ENCODE measurements around the gene JAG2.

DNA sequence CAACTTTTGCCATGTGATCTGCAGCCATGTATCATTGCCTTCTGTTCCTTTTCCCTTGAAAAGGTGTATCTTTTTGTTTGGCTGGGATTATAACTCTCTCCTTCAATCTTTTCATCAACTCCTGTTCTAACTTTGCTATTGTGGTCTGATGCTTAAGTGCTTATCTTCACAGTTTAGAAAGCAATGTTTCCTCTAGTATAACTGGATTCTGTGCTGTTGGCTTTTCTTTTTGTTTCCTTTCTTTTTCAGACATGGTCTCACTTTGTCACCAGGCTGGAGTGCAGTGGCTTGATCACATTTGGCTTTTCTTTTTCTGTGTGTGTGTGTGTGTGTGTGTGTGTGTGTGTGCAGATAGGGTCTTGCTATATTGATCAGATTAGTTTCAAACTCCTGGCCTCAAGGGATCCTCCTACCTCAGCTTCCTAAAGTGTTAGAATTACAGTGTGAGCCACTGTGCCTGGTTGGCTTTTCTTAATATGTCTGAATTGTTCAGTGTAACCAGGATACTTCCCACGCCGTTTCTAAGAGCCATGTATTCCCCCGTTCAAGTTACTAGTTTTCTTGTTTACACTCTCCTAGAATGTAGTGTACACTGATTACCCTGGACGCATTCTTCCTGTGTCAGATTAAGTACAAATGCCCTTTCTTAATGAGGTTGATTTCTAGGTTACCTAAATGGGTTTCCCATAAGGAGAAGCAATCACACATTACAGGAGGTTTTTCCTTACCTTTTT is 35.5 kb downstream of the JAG2 start:
- TF ChIP-seq ESRRG (CRISPR knock-in tag; IDR thresholded peaks at IDR 0.05) (no peak), ZC3H10 (CRISPR knock-in tag; IDR thresholded peaks at IDR 0.05) (no peak), RARB (CRISPR knock-in tag; IDR thresholded peaks at IDR 0.05) (no peak), ARNTL (CRISPR knock-in tag; IDR thresholded peaks at IDR 0.05; ENCODE audit: borderline replicate concordance, low read depth) (no peak), ISL1 (CRISPR knock-in tag; IDR thresholded peaks at IDR 0.05) (no peak), BACH2 (CRISPR knock-in tag; IDR thresholded peaks at IDR 0.05; ENCODE audit: borderline replicate concordance) (no peak), ZNF565 (CRISPR knock-in tag; conservative IDR thresholded peaks at IDR 0.05; ENCODE audit: low read depth) (no peak), TOX (CRISPR knock-in tag; IDR thresholded peaks at IDR 0.05; ENCODE audit: borderline replicate concordance) (no peak), CSDC2 (CRISPR knock-in tag; IDR thresholded peaks at IDR 0.05) (no peak), POU6F1 (CRISPR knock-in tag; IDR thresholded peaks at IDR 0.05; ENCODE audit: borderline replicate concordance, low read depth) (no peak), ZFP3 (CRISPR knock-in tag; IDR thresholded peaks at IDR 0.05) (no peak)
- TF ChIP-seq, protein P1, sequence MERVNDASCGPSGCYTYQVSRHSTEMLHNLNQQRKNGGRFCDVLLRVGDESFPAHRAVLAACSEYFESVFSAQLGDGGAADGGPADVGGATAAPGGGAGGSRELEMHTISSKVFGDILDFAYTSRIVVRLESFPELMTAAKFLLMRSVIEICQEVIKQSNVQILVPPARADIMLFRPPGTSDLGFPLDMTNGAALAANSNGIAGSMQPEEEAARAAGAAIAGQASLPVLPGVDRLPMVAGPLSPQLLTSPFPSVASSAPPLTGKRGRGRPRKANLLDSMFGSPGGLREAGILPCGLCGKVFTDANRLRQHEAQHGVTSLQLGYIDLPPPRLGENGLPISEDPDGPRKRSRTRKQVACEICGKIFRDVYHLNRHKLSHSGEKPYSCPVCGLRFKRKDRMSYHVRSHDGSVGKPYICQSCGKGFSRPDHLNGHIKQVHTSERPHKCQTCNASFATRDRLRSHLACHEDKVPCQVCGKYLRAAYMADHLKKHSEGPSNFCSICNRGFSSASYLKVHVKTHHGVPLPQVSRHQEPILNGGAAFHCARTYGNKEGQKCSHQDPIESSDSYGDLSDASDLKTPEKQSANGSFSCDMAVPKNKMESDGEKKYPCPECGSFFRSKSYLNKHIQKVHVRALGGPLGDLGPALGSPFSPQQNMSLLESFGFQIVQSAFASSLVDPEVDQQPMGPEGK (CRISPR knock-in tag; IDR thresholded peaks at IDR 0.05; ENCODE audit: borderline replicate concordance) = no peak
- TF ChIP-seq, protein P2, sequence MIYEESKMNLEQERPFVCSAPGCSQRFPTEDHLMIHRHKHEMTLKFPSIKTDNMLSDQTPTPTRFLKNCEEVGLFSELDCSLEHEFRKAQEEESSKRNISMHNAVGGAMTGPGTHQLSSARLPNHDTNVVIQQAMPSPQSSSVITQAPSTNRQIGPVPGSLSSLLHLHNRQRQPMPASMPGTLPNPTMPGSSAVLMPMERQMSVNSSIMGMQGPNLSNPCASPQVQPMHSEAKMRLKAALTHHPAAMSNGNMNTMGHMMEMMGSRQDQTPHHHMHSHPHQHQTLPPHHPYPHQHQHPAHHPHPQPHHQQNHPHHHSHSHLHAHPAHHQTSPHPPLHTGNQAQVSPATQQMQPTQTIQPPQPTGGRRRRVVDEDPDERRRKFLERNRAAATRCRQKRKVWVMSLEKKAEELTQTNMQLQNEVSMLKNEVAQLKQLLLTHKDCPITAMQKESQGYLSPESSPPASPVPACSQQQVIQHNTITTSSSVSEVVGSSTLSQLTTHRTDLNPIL (CRISPR knock-in tag; IDR thresholded peaks at IDR 0.05; ENCODE audit: low read depth) = no peak
